CD14-positive monocyte (primary cell): ENCODE results near the gene TNIK. TPM values are rescaled to one million over a fixed set of nuclear protein-coding genes. Genes with fewer than 3 reads are reported as not detected.

Experiments
- DNase-seq, 3 donors: peaks; one replicate each; pipeline ENCODE4 v3.0.0-alpha.2; 2011 to 2022
- H2AFZ ChIP-seq: 2 replicates; pipeline ENCODE4 v1.6.0; 2012; ENCODE audit warnings: mild to moderate bottlenecking, low read depth, low read length, inconsistent platforms; ENCODE audit not compliant: insufficient read depth, poor library complexity, severe bottlenecking
- H3K27ac ChIP-seq, 2 donors: 1 replicate in 1 of 2; 2 replicates in 1 of 2; pipeline ENCODE4 v1.5.1; 2012 to 2013; ENCODE audit warnings: low read length in 2 of 2, control low read depth in 1 of 2, inconsistent platforms in 1 of 2, low read depth in 1 of 2, mild to moderate bottlenecking in 1 of 2
- H3K27me3 ChIP-seq, 2 donors: one replicate each; pipeline versions ENCODE4 v1.6.0 to v1.6.1; 2011 to 2013; ENCODE audit warnings: low read length in 2 of 2; ENCODE audit not compliant: control insufficient read depth in 2 of 2, insufficient read depth in 2 of 2
- H3K36me3 ChIP-seq, 2 donors: replicated peaks in 1 of 2; 1 replicate in 1 of 2; 2 replicates in 1 of 2; pipeline versions ENCODE4 v1.5.1 to v1.6.1; 2012 to 2013; ENCODE audit warnings: low read length in 2 of 2, control low read depth in 1 of 2, inconsistent platforms in 1 of 2, mild to moderate bottlenecking in 1 of 2; ENCODE audit not compliant: insufficient read depth in 2 of 2, control insufficient read depth in 1 of 2
- H3K4me1 ChIP-seq, 2 donors: 1 replicate in 1 of 2; 2 replicates in 1 of 2; pipeline versions ENCODE4 v1.5.1 to v1.6.1; 2012 to 2013; ENCODE audit warnings: low read length in 2 of 2, control low read depth in 1 of 2, inconsistent platforms in 1 of 2, mild to moderate bottlenecking in 1 of 2, moderate library complexity in 1 of 2; ENCODE audit not compliant: insufficient read depth in 2 of 2, control insufficient read depth in 1 of 2
- H3K4me2 ChIP-seq: replicated peaks from 2 replicates; pipeline ENCODE3; 2012; ENCODE audit warnings: low read length, moderate library complexity, mild to moderate bottlenecking; ENCODE audit not compliant: poor library complexity, severe bottlenecking; ENCODE audit errors: extremely low read depth
- H3K4me3 ChIP-seq, 3 experiments: fragments of 200-600 bp in 1 of 3; sonication (generic) in 1 of 3; replicated peaks in 1 of 3; 1 replicate in 2 of 3; 2 replicates in 1 of 3; pipeline ENCODE4 v1.5.1; 2011 to 2013; ENCODE audit warnings: low read length in 3 of 3, mild to moderate bottlenecking in 3 of 3, control low read depth in 2 of 3, low read depth in 2 of 3, inconsistent platforms in 1 of 3, moderate library complexity in 1 of 3
- H3K79me2 ChIP-seq: 2 replicates; pipeline ENCODE4 v1.6.0; 2012; ENCODE audit warnings: mild to moderate bottlenecking, control low read depth, inconsistent platforms, low read length, moderate library complexity; ENCODE audit not compliant: insufficient read depth
- H3K9ac ChIP-seq: 2 replicates; pipeline ENCODE4 v1.6.0; 2017; ENCODE audit warnings: low read length, mild to moderate bottlenecking; ENCODE audit not compliant: insufficient read depth, poor library complexity, severe bottlenecking
- H3K9me3 ChIP-seq, 2 donors: replicated peaks in 1 of 2; 1 replicate in 1 of 2; 2 replicates in 1 of 2; pipeline versions ENCODE4 v1.5.1 to v1.6.1; 2012 to 2013; ENCODE audit warnings: low read length in 2 of 2, control low read depth in 1 of 2; ENCODE audit not compliant: control insufficient read depth in 1 of 2, insufficient read depth in 1 of 2
- H4K20me1 ChIP-seq: 2 replicates; pipeline ENCODE4 v1.6.0; 2012; ENCODE audit warnings: mild to moderate bottlenecking, low read length, control low read depth, moderate library complexity; ENCODE audit not compliant: insufficient read depth
- H3K27ac Mint-ChIP-seq, 7 donors: one replicate each; pipeline ENCODE4 v1.8.0; 2020; ENCODE audit warnings: mild to moderate bottlenecking in 7 of 7, mixed read lengths in 7 of 7, moderate library complexity in 6 of 7, inconsistent platforms in 2 of 7
- H3K27me3 Mint-ChIP-seq, 3 donors: one replicate each; pipeline ENCODE4 v1.8.0; 2021 to 2022; ENCODE audit warnings: low read depth in 3 of 3, mild to moderate bottlenecking in 3 of 3, mixed read lengths in 3 of 3, moderate library complexity in 3 of 3, inconsistent platforms in 1 of 3
- H3K36me3 Mint-ChIP-seq, 2 donors: one replicate each; pipeline ENCODE4 v1.8.0; 2020; ENCODE audit warnings: mixed read lengths in 2 of 2, inconsistent platforms in 1 of 2, mild to moderate bottlenecking in 1 of 2
- H3K4me1 Mint-ChIP-seq: one replicate; pipeline ENCODE4 v1.8.0; 2020; ENCODE audit warnings: mild to moderate bottlenecking, mixed read lengths
- H3K4me3 Mint-ChIP-seq, 2 donors: one replicate each; pipeline ENCODE4 v1.8.0; 2020; ENCODE audit warnings: mild to moderate bottlenecking in 2 of 2, mixed read lengths in 2 of 2, moderate library complexity in 1 of 2
- H3K9me3 Mint-ChIP-seq, 7 donors: one replicate each; pipeline ENCODE4 v1.8.0; 2020 to 2022; ENCODE audit warnings: mixed read lengths in 7 of 7, mild to moderate bottlenecking in 6 of 7, moderate library complexity in 6 of 7, inconsistent platforms in 2 of 7
- WGBS: methylation state at CpG from one replicate; pipeline ENCODE4 v1.1.5; 2013; ENCODE audit warnings: missing lambda C conversion rate; ENCODE audit not compliant: insufficient coverage; 5-methylcytosine and 5-hydroxymethylcytosine counted together
- intact Hi-C, 2 donors: fragments of 100-400 bp; cut with micrococcal nuclease; formaldehyde crosslinking; loops; one replicate each; pipeline versions ENCODE4 v1.15.0 to v1.15.1; 2023
- polyA plus RNA-seq, 3 donors: library from polyadenylated mRNA; depleted of rRNA in 1 of 3; unstranded in 2 of 3; stranded (reverse) in 1 of 3; fragments of 300-500 nt in 2 of 3; fragments of >200 nt in 1 of 3; fragmentation: Illumina TruSeq in 2 of 3; gene quantifications; 1 replicate in 2 of 3; 2 replicates in 1 of 3; pipeline ENCODE4 v1.2.3, GENCODE V29; 2012 to 2021
- TF ChIP-seq, protein P1 (sequence below): fragments of 200-600 bp; IDR thresholded peaks from one replicate; pipeline ENCODE4 v1.8.0; 2022; ENCODE audit warnings: antibody characterized with exemption, mild to moderate bottlenecking

Gene TNIK
- polyA plus RNA-seq, 3 donors = 0.36 to 1.8 (median 0.75) TPM

DNA sequence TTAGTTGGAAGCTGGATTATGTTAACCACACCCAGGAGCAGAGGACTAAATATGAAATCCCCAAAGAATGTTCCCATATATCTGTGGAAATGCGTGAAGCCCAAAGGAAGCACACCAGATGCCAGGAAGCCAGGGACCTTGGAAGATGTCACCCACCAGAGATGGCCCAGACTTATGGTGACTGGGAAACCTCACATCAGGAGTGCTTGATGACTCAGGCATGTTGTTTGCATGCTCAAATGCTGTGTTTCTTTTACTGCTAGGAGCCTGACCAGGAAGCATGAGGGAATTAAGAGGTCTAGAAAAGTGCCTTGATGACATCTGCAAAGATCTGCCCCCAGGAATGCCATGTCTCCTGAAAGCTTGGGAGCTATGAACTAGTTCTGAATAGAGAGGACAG is 324.7 kb downstream of the TNIK start:
- Histone ChIP-seq H3K79me2 (no peaks in the 10 kb centered on the region), H3K27ac (no peak overlapping the region), H3K4me2 (no peak overlapping the region), H3K27me3 (no peaks in the 10 kb centered on the region), H3K36me3 (no peaks in the 10 kb centered on the region), H3K4me3 (no peak overlapping the region), H3K9ac (no peak overlapping the region), H3K9me3 (no peaks in the 10 kb centered on the region), H4K20me1 (no peaks in the 10 kb centered on the region), H3K4me1 (peaks cover 0 to 3% of the 10 kb centered on the region in 2 donors), H2AFZ (no peak overlapping the region)
- 100% methylated on average over 1 of the region's 1 CpG for WGBS
- no peak for DNase-seq
- peak overlapping the region in 1 of 7 donors; percentile 50 for H3K27ac Mint-ChIP-seq
- H3K27me3 Mint-ChIP-seq = peaks cover 2 to 3% (median 2%) of the 10 kb centered on the region in 3 donors
- H3K4me1 Mint-ChIP-seq = peaks cover 4% of the 10 kb centered on the region
- no peak overlapping the region for H3K4me3 Mint-ChIP-seq
- intact Hi-C loops = no loop called here
- TF ChIP-seq, protein P1, sequence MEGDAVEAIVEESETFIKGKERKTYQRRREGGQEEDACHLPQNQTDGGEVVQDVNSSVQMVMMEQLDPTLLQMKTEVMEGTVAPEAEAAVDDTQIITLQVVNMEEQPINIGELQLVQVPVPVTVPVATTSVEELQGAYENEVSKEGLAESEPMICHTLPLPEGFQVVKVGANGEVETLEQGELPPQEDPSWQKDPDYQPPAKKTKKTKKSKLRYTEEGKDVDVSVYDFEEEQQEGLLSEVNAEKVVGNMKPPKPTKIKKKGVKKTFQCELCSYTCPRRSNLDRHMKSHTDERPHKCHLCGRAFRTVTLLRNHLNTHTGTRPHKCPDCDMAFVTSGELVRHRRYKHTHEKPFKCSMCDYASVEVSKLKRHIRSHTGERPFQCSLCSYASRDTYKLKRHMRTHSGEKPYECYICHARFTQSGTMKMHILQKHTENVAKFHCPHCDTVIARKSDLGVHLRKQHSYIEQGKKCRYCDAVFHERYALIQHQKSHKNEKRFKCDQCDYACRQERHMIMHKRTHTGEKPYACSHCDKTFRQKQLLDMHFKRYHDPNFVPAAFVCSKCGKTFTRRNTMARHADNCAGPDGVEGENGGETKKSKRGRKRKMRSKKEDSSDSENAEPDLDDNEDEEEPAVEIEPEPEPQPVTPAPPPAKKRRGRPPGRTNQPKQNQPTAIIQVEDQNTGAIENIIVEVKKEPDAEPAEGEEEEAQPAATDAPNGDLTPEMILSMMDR = no peak
- H3K36me3 Mint-ChIP-seq = no peaks in the 10 kb centered on the region
- peaks cover 0 to 5% (median 0%) of the 10 kb centered on the region in 7 donors for H3K9me3 Mint-ChIP-seq

DNA sequence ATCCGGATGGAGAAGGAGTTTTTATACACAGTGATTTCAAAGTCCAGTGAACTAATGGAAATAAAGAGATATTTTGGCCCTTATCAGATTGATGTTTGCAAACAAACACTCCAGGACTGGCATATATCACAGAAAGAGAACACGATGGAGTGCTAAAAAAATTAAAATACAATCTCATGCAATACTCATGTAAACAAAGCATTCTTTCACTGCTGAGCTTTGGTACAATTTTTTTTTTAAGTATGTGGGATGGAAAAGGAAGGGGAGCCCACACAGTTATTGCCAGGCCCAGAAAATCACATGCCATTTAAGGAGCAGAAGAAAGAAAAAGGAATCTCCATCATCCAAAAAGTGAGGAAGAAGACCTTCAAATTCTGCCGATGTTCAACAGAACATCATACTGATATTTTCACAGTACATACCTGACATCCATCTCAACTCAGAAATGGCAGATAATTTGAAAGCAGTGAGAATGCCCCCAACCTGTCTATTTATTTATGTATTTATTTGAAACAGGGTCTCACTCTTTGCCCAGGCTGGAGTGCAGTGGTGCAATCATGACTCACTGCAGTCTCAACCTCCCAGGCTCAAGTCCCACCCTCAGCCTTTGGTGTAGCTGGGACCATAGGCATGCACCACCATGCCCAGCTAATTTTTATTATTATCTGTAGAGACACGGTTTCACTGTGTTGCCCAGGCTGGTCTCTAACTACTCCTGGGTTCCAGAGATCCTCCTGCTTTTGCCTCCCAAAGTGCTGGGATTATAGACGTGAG is 326.2 kb downstream of the TNIK start:
- Histone ChIP-seq H3K27ac (no peak overlapping the region), H3K27me3 (no peaks in the 10 kb centered on the region), H3K4me2 (no peak overlapping the region), H4K20me1 (no peaks in the 10 kb centered on the region), H3K4me1 (peaks cover 0 to 3% of the 10 kb centered on the region in 2 donors), H3K4me3 (no peak overlapping the region), H3K9me3 (no peaks in the 10 kb centered on the region), H3K79me2 (no peaks in the 10 kb centered on the region), H3K9ac (no peak overlapping the region), H2AFZ (no peak overlapping the region), H3K36me3 (no peaks in the 10 kb centered on the region)
- H3K27ac Mint-ChIP-seq = no peak overlapping the region
- no peak overlapping the region for H3K4me3 Mint-ChIP-seq
- TF ChIP-seq, protein P1 = no peak
- no peak for DNase-seq
- H3K9me3 Mint-ChIP-seq = peaks cover 0 to 5% (median 1%) of the 10 kb centered on the region in 7 donors
- intact Hi-C loops = no loop called here
- WGBS = 100% methylated on average over 1 of the region's 5 CpGs
- no peaks in the 10 kb centered on the region for H3K36me3 Mint-ChIP-seq
- peaks cover 4% of the 10 kb centered on the region for H3K4me1 Mint-ChIP-seq
- H3K27me3 Mint-ChIP-seq = peaks cover 0 to 4% (median 2%) of the 10 kb centered on the region in 3 donors
